Smooth muscle cell (in vitro differentiated cells): ENCODE results near the gene WDR31. TPM values are rescaled to one million over a fixed set of nuclear protein-coding genes. Genes with fewer than 3 reads are reported as not detected.

Experiments
- DNase-seq: peaks from one replicate; lab custom pipeline; 2025; ENCODE audit not compliant: unreplicated experiment; lab: John Stamatoyannopoulos, UW
- H2AFZ ChIP-seq: fragments of 200-600 bp; sonication (generic); 2 replicates; pipeline ENCODE4 v1.6.0; 2016; ENCODE audit warnings: antibody characterized with exemption, low read depth, mild to moderate bottlenecking
- H3F3A ChIP-seq: fragments of 200-600 bp; sonication (generic); 2 replicates; pipeline ENCODE4 v1.6.0; 2017; ENCODE audit warnings: antibody characterized with exemption, low read depth
- H3K27ac ChIP-seq: fragments of 200-600 bp; sonication (generic); 2 replicates; pipeline ENCODE4 v1.5.1; 2016; ENCODE audit warnings: low read depth, mild to moderate bottlenecking
- H3K27me3 ChIP-seq: fragments of 200-600 bp; sonication (generic); 2 replicates; pipeline ENCODE4 v1.6.1; 2016; ENCODE audit warnings: low read depth, mild to moderate bottlenecking
- H3K36me3 ChIP-seq: fragments of 200-600 bp; sonication (generic); 2 replicates; pipeline ENCODE4 v1.5.1; 2016; ENCODE audit warnings: low read depth
- H3K4me1 ChIP-seq: fragments of 200-600 bp; sonication (generic); 2 replicates; pipeline ENCODE4 v1.5.1; 2016; ENCODE audit warnings: low read depth
- H3K4me2 ChIP-seq: fragments of 200-600 bp; sonication (generic); 2 replicates; pipeline ENCODE4 v1.6.0; 2016; ENCODE audit warnings: mild to moderate bottlenecking
- H3K4me3 ChIP-seq: fragments of 200-600 bp; sonication (generic); 2 replicates; pipeline ENCODE4 v1.5.1; 2016; ENCODE audit warnings: mild to moderate bottlenecking
- H3K79me2 ChIP-seq: fragments of 200-600 bp; sonication (generic); 2 replicates; pipeline ENCODE4 v1.6.0; 2016; ENCODE audit warnings: low read depth, mild to moderate bottlenecking
- H3K9ac ChIP-seq: fragments of 200-600 bp; sonication (generic); 2 replicates; pipeline ENCODE4 v1.6.0; 2016; ENCODE audit warnings: low read depth
- H3K9me3 ChIP-seq: fragments of 200-600 bp; sonication (generic); replicated peaks from 2 replicates; pipeline ENCODE4 v1.5.1; 2016; ENCODE audit warnings: low read depth
- H4K20me1 ChIP-seq: fragments of 200-600 bp; sonication (generic); 2 replicates; pipeline ENCODE4 v1.6.0; 2016; ENCODE audit warnings: low read depth
- WGBS: methylation state at CpG from one replicate; pipeline ENCODE4 v1.1.7; 2016; ENCODE audit warnings: low lambda C conversion rate; 5-methylcytosine and 5-hydroxymethylcytosine counted together
- polyA plus RNA-seq: library from polyadenylated mRNA; unstranded; fragments of >200 nt; fragmentation: Nextera tagmentation; extraction: Ambion mirVana; gene quantifications from 2 replicates; pipeline ENCODE4 v1.2.1, GENCODE V29; 2016
- total RNA-seq: library from RNA; depleted of rRNA; stranded (reverse); fragments of >200 nt; gene quantifications from 2 replicates; pipeline ENCODE4 v1.2.3, GENCODE V29; 2014
- TF ChIP-seq, protein P1 (sequence below): fragments of 200-600 bp; sonication (generic); IDR thresholded peaks from 2 replicates; pipeline ENCODE4 v1.5.1; 2017; ENCODE audit warnings: borderline replicate concordance, mild to moderate bottlenecking, antibody characterized with exemption; ENCODE audit not compliant: insufficient read depth, poor library complexity, severe bottlenecking

The WDR31 gene
- total and polyA plus RNA-seq, 2 experiments from 2014 or later = 1.6 to 2.7 TPM

DNA sequence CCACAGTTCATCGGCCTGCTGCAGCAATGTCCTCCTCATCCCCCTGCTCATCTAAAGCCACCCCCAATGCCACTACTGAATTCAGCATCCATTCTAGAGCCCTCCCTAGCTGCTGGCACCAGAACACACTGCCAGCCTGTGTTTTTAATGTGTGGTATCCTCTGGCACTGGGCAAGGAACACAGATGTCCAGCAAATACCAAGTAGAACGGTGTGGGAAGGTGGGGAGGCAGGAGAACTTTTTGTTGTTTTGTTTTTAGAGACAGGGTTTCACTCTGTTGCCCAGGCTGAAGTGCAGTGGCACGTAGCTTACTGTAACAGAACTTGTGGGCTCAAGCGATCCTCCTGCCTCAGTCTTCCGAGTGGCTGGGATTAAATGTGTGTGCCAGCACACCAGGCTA, 32.0 kb upstream of the WDR31 start:
- TF ChIP-seq, protein P1, sequence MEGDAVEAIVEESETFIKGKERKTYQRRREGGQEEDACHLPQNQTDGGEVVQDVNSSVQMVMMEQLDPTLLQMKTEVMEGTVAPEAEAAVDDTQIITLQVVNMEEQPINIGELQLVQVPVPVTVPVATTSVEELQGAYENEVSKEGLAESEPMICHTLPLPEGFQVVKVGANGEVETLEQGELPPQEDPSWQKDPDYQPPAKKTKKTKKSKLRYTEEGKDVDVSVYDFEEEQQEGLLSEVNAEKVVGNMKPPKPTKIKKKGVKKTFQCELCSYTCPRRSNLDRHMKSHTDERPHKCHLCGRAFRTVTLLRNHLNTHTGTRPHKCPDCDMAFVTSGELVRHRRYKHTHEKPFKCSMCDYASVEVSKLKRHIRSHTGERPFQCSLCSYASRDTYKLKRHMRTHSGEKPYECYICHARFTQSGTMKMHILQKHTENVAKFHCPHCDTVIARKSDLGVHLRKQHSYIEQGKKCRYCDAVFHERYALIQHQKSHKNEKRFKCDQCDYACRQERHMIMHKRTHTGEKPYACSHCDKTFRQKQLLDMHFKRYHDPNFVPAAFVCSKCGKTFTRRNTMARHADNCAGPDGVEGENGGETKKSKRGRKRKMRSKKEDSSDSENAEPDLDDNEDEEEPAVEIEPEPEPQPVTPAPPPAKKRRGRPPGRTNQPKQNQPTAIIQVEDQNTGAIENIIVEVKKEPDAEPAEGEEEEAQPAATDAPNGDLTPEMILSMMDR = no peak
- no peaks in the 10 kb centered on the region for H4K20me1 ChIP-seq
- 93% methylated on average over 5 of the region's 5 CpGs for WGBS

DNA sequence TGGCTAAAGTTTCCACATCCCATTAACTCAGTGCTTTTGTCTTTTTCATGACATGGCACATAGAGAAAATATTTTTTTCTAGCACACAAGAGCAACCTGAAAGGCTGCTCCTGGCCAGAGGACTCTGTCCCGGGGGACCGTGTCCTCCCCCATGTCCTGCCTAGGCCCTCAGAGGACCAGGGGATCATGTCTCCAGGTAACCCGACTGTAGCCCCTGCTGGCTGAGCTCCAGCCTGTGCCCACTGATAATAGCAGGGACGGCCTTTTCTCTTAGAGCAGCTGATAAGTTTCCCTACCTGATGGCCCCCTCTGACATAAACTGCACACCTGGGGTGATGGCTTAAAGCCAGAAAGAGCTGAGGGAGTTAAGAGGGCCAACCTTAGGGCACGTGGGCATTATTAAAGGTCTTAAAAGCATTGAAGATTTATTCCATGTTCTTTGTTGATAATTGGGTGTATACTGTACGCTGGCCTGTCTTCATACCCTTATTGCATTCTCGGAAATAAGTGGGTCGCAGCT, 30.8 kb upstream of the WDR31 start:
- Histone ChIP-seq H3K9me3 (no peaks in the 10 kb centered on the region), H3K9ac (no peak overlapping the region), H3K4me1 (no peaks in the 10 kb centered on the region), H2AFZ (no peak overlapping the region), H3K4me2 (no peak overlapping the region), H3K4me3 (no peak overlapping the region), H3F3A (no peaks in the 10 kb centered on the region), H3K36me3 (no peaks in the 10 kb centered on the region), H3K27ac (no peak overlapping the region), H4K20me1 (no peaks in the 10 kb centered on the region), H3K79me2 (no peaks in the 10 kb centered on the region), H3K27me3 (no peaks in the 10 kb centered on the region)
- no peak for DNase-seq
- TF ChIP-seq, protein P1 = no peak
- 87% methylated on average over 8 of the region's 8 CpGs for WGBS

More for the DNA sequence above, 32.0 kb upstream of the WDR31 start:
- no peak for DNase-seq
- Histone ChIP-seq H3K79me2 (no peaks in the 10 kb centered on the region), H3K4me3 (no peak overlapping the region), H3F3A (no peaks in the 10 kb centered on the region), H3K36me3 (no peaks in the 10 kb centered on the region), H3K27me3 (no peaks in the 10 kb centered on the region), H3K9me3 (no peaks in the 10 kb centered on the region), H3K9ac (no peak overlapping the region), H3K4me1 (no peaks in the 10 kb centered on the region), H3K4me2 (no peak overlapping the region), H3K27ac (no peak overlapping the region), H2AFZ (no peak overlapping the region)

DNA sequence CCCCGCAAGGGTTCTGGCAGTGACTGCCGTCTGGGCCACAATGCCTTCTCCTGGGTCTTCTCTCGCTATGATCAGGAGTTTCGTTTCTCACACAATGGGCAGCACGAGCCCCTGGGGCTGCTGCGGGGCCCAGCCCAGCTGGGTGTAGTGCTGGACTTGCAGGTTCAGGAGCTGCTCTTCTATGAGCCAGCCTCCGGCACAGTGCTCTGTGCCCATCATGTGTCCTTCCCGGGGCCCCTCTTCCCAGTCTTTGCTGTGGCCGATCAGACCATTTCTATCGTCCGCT, 29.7 kb upstream of the WDR31 start:
- no peaks in the 10 kb centered on the region for H4K20me1 ChIP-seq
- TF ChIP-seq, protein P1 = no peak
- H3K27ac ChIP-seq = no peak overlapping the region
- no peak overlapping the region for H2AFZ ChIP-seq
- no peak overlapping the region for H3K9ac ChIP-seq
- WGBS = 89% methylated on average over 11 of the region's 11 CpGs
- H3K9me3 ChIP-seq = no peaks in the 10 kb centered on the region
- H3K4me2 ChIP-seq = no peak overlapping the region
- DNase-seq = no peak
- no peaks in the 10 kb centered on the region for H3F3A ChIP-seq
- no peak overlapping the region for H3K4me3 ChIP-seq
- H3K36me3 ChIP-seq = no peaks in the 10 kb centered on the region
- no peaks in the 10 kb centered on the region for H3K4me1 ChIP-seq
- H3K27me3 ChIP-seq = no peaks in the 10 kb centered on the region
- H3K79me2 ChIP-seq = no peaks in the 10 kb centered on the region

DNA sequence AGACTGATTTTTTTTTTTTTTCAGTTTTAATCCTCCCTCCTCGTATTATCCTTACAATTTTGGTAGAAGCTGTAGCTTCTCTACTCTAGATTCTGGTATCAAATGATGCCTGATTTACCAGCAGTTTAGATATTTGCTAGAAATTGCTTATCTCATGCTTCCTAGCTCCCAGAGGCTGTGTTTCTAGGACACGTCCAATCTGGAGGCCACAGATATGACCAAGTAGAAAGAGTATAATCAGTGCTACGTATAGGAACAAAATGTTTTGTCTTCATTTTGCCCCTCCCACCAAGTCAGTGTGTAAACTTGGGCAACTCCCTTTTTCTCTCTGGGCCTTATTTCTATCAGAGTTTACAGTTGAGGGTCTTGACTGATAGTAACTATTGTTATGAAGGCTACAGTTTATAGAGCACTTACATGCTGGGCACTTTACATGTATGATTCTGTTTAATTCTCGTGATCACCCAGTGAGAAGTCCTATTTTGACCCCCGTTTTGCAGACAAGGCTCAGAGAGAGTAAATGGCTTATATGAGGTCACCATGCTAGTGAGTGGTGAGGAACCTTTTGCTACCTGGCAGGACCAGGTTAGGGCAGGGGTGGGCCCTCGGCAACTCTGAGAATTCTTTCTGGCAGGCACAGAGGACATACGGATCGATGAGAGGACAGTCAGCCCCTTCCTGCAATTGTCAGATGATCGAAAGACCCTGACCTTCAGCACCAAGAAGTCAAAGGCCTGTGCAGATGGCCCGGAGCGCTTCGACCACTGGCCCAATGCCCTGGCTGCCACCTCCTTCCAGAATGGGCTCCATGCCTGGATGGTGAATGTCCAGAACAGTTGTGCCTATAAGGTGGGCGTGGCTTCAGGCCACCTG, 29.1 kb upstream of the WDR31 start:
- no peaks in the 10 kb centered on the region for H3K27me3 ChIP-seq
- no peak for DNase-seq
- H3K4me1 ChIP-seq = no peaks in the 10 kb centered on the region
- no peaks in the 10 kb centered on the region for H3K79me2 ChIP-seq
- H3K27ac ChIP-seq = no peak overlapping the region
- no peak overlapping the region for H3K4me2 ChIP-seq
- WGBS = 87% methylated on average over 13 of the region's 13 CpGs
- H3K9ac ChIP-seq = no peak overlapping the region
- no peaks in the 10 kb centered on the region for H3K36me3 ChIP-seq
- no peaks in the 10 kb centered on the region for H3K9me3 ChIP-seq
- no peaks in the 10 kb centered on the region for H4K20me1 ChIP-seq
- no peak overlapping the region for H2AFZ ChIP-seq
- H3F3A ChIP-seq = no peaks in the 10 kb centered on the region
- TF ChIP-seq, protein P1 = no peak
- H3K4me3 ChIP-seq = no peak overlapping the region
